ENCODE measurements around the gene TSPAN12. TPM values are rescaled to one million over a fixed set of nuclear protein-coding genes. Genes with fewer than 3 reads are reported as not detected.

Gene TSPAN12
- polyA plus RNA-seq, 1 experiment: 6.9 TPM

DNA sequence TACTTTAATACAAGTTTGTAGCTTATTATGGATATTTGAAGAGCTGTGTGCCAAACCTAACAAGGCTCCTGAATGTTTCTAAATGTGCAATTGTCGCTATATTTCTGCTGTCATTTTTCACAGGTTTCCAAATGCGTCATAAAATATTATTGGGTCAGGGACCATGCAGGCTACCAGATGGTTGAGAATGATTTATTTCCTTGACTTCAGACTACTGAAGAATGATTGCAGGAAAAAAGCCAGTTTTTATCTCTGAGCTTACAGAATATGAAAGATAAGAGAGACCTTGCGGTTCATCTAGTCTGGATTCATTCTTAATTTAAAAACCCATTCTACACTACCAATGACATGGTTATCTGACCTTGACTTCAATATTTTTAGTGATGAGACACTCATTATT lies 55.2 kb downstream of the TSPAN12 start:
- Histone ChIP-seq H3K4me3 (ENCODE audit: low read depth, low read length) (no peak overlapping the region), H3K27ac (ENCODE audit: low read depth, low read length) (no peak overlapping the region), H3K9me3 (ENCODE audit: control insufficient read depth, insufficient read depth, low read length) (no peaks in the 10 kb centered on the region), H3K27me3 (ENCODE audit: control insufficient read depth, insufficient read depth, low read length) (no peaks in the 10 kb centered on the region)
- TF ChIP-seq, protein P1, sequence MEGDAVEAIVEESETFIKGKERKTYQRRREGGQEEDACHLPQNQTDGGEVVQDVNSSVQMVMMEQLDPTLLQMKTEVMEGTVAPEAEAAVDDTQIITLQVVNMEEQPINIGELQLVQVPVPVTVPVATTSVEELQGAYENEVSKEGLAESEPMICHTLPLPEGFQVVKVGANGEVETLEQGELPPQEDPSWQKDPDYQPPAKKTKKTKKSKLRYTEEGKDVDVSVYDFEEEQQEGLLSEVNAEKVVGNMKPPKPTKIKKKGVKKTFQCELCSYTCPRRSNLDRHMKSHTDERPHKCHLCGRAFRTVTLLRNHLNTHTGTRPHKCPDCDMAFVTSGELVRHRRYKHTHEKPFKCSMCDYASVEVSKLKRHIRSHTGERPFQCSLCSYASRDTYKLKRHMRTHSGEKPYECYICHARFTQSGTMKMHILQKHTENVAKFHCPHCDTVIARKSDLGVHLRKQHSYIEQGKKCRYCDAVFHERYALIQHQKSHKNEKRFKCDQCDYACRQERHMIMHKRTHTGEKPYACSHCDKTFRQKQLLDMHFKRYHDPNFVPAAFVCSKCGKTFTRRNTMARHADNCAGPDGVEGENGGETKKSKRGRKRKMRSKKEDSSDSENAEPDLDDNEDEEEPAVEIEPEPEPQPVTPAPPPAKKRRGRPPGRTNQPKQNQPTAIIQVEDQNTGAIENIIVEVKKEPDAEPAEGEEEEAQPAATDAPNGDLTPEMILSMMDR (IDR thresholded peaks at IDR 0.05; ENCODE audit: low read depth, low read length): no peak
- ChIA-PET POLR2A (no interaction called here), CTCF (interaction anchor here (1.9 to 3.3 kb wide), 2 partner anchors 11 to 305 kb away, joined by 4 to 20 read pairs; no protein-coding TSS in a partner anchor)
- no peak for DNase-seq (ENCODE audit: low read depth, low spot score)

DNA sequence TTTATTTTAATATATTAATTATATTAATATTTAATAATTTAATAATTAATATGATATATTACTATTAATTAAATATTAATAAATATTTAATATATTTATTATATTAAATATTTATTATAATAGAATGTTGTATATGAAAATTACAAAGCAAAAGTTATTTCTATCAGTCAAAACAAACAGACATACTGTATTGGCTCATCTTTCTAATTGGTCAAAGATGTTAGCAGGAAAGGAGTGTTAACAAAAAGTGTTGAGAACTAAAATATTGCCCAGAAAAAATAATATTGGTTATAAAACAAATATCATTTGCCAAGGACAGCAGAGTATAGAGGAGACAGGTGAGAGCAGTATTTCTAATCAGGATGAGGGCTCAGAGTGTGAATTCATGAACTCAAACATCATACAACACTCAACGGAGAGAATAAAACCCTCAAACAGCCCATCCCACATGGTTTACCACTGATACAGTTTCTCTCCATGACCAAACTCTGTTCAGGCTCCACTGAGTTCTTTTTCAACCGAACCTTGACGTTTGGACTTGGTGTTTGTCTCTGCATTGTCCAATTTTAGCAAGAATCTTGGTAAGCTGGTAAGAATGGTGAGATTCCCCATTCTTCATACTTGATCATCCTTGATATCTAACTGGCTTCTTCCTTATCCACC lies 58.0 kb downstream of the TSPAN12 start:
- Histone ChIP-seq H3K4me3 (ENCODE audit: low read depth, low read length) (no peak overlapping the region), H3K9me3 (ENCODE audit: control insufficient read depth, insufficient read depth, low read length) (no peaks in the 10 kb centered on the region), H3K27ac (ENCODE audit: low read depth, low read length) (no peak overlapping the region), H3K27me3 (ENCODE audit: control insufficient read depth, insufficient read depth, low read length) (no peaks in the 10 kb centered on the region)
- DNase-seq (ENCODE audit: low read depth, low spot score): no peak
- ChIA-PET POLR2A (no interaction called here), CTCF (no interaction called here)
- TF ChIP-seq, protein P1 (IDR thresholded peaks at IDR 0.05; ENCODE audit: low read depth, low read length): no peak

DNA sequence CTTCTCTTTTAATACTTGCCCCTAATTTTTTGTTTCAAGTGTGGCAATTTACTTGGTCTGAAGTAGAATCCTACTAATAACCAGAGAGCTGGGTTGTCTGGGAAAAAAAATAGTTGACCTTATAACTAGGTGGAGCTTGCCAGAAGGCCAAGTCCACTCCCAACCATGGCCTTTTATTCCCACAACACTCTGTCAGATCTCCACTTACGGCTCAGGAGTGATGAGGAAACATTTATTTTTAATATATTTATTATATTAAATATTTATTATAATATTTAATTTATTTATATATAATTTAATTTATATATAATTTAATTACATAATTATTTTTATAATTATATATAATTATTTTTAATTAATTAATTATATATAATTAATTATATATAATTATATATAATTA lies 58.8 kb downstream of the TSPAN12 start:
- DNase-seq (ENCODE audit: low read depth, low spot score): no peak
- H3K27ac ChIP-seq (ENCODE audit: low read depth, low read length): no peak overlapping the region
- ChIA-PET CTCF (no interaction called here), POLR2A (no interaction called here)
- no peaks in the 10 kb centered on the region for H3K9me3 ChIP-seq (ENCODE audit: control insufficient read depth, insufficient read depth, low read length)
- H3K4me3 ChIP-seq (ENCODE audit: low read depth, low read length): no peak overlapping the region
- H3K27me3 ChIP-seq (ENCODE audit: control insufficient read depth, insufficient read depth, low read length): no peaks in the 10 kb centered on the region
- TF ChIP-seq, protein P1 (IDR thresholded peaks at IDR 0.05; ENCODE audit: low read depth, low read length): no peak

DNA sequence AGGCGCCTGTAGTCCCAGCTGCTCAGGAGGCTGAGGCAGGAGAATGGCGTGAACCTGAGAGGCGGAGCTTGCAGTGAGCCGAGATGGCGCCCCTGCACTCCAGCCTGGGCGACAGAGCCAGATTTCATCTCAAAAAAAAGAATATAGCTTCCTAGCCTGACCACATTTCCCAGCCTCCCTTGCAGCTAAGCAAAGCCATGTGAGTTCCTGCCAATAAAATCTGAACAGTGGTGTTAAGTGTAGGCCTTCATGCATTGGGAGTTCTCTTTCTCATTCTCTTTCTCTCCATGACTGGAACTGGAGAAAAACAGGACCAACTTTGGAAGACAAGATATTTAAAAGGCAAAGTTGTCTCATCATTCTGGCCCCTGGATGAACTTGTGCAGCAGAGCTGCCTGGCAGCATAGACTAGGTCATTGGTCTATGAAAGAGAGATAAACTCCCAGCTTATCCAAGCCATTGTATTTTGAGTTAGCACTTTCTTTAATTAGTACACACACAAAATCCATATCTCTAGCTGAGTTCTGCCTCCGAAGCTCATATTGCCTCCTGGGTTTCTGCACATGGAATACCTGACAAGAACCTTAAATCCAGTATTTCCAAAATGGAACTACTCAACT lies 60.8 kb downstream of the TSPAN12 start:
- TF ChIP-seq, protein P1 (IDR thresholded peaks at IDR 0.05; ENCODE audit: low read depth, low read length): no peak

DNA sequence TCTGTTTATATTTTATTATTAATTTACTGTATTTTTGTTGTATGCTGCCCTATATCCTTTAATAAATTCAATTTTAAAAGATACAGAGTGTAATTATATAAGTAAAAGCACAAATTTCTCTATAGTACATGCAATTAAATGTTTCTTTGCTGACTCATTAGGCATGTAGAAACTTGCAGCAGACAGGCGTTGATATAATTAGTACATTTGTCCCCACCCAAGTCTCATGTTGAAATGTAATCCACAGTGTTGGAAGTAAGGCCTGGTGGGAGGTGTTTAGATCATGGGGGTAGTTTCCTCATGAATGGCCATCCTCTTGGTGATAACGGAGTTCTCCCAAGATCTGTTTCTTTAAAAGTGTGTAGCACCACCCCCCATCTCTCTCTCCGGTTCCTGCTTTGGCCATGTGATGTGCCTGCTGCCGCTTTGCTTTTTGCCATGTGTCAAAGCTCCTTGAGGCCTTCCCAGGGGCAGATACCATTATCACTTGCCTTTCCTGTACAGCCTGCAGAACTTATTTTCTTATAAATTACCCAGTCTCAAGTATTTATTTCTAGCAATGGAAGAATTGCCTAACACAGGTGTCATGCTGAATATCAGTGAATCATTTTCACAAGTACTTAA lies 63.7 kb downstream of the TSPAN12 start:
- Histone ChIP-seq H3K9me3 (ENCODE audit: control insufficient read depth, insufficient read depth, low read length) (no peaks in the 10 kb centered on the region), H3K4me3 (ENCODE audit: low read depth, low read length) (no peak overlapping the region), H3K27ac (ENCODE audit: low read depth, low read length) (no peak overlapping the region), H3K27me3 (ENCODE audit: control insufficient read depth, insufficient read depth, low read length) (no peaks in the 10 kb centered on the region)
- ChIA-PET POLR2A (no interaction called here), CTCF (interaction anchor here (1.0 to 2.6 kb wide), 5 partner anchors 12 to 314 kb away, joined by 3 to 34 read pairs (median 4); no protein-coding TSS in a partner anchor)
- TF ChIP-seq, protein P1 (IDR thresholded peaks at IDR 0.05; ENCODE audit: low read depth, low read length): no peak
- DNase-seq (ENCODE audit: low read depth, low spot score): no peak

More for the DNA sequence above, 60.8 kb downstream of the TSPAN12 start:
- Histone ChIP-seq H3K9me3 (ENCODE audit: control insufficient read depth, insufficient read depth, low read length) (no peaks in the 10 kb centered on the region), H3K27me3 (ENCODE audit: control insufficient read depth, insufficient read depth, low read length) (no peaks in the 10 kb centered on the region), H3K27ac (ENCODE audit: low read depth, low read length) (no peak overlapping the region), H3K4me3 (ENCODE audit: low read depth, low read length) (no peak overlapping the region)
- POLR2A ChIA-PET: no interaction called here
- DNase-seq (ENCODE audit: low read depth, low spot score): no peak
- CTCF ChIA-PET: interaction anchor here (0.6 to 1.5 kb wide), 3 partner anchors 9 to 311 kb away, joined by 3 to 12 read pairs (median 3); no protein-coding TSS in a partner anchor
